Suprapubic skin (tissue), 3 donors: ENCODE measurements around the gene SERINC2.
"Not testable (repeated sequence)": the region's sequence is repeated elsewhere in the genome, so short reads cannot be mapped to it uniquely, and the experiment has no call there.

Experiments
- POLR2A ChIP-seq, 2 donors: fragments of 450-650 bp; IDR thresholded peaks; one replicate each; pipeline ENCODE4 v1.6.1; 2017; ENCODE audit warnings: antibody characterized with exemption in 2 of 2, mild to moderate bottlenecking in 2 of 2, moderate library complexity in 2 of 2
- TF ChIP-seq, protein P1 (sequence below), 2 donors: fragments of 200-600 bp in 1 of 2; fragments of 450-650 bp in 1 of 2; sonication (generic) in 1 of 2; IDR thresholded peaks; one replicate each; pipeline ENCODE4 v1.5.1; 2016 to 2019; ENCODE audit warnings: antibody characterized with exemption in 2 of 2, mild to moderate bottlenecking in 1 of 2, moderate library complexity in 1 of 2

DNA sequence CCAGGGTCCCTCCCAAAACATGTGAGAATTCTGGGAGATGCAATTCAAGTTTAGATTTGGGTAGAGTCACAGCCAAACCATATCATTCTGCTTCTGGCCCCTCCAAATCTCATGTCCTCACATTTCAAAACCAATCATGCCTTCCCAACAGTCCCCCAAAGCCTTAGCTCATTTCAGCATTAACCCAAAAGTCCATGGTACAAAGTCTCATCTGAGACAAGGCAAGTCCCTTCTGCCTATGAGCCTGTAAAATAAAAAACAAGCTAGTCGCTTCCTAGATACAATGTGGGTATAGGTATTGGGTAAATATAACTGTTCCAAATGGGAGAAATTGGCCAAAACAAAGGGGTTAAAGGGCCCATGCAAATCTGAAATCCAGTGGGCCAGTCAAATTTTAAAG is 59.7 kb downstream of the SERINC2 start:
- not testable (repeated sequence) for TF ChIP-seq POLR2A (IDR thresholded peaks at IDR 0.05)
- TF ChIP-seq, protein P1, sequence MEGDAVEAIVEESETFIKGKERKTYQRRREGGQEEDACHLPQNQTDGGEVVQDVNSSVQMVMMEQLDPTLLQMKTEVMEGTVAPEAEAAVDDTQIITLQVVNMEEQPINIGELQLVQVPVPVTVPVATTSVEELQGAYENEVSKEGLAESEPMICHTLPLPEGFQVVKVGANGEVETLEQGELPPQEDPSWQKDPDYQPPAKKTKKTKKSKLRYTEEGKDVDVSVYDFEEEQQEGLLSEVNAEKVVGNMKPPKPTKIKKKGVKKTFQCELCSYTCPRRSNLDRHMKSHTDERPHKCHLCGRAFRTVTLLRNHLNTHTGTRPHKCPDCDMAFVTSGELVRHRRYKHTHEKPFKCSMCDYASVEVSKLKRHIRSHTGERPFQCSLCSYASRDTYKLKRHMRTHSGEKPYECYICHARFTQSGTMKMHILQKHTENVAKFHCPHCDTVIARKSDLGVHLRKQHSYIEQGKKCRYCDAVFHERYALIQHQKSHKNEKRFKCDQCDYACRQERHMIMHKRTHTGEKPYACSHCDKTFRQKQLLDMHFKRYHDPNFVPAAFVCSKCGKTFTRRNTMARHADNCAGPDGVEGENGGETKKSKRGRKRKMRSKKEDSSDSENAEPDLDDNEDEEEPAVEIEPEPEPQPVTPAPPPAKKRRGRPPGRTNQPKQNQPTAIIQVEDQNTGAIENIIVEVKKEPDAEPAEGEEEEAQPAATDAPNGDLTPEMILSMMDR (IDR thresholded peaks at IDR 0.05): not testable (repeated sequence)
